ENCODE measurements around the gene MMP24.
A peak's percentile ranks its signal among the peaks of the same experiment; 100 is the strongest.

DNA sequence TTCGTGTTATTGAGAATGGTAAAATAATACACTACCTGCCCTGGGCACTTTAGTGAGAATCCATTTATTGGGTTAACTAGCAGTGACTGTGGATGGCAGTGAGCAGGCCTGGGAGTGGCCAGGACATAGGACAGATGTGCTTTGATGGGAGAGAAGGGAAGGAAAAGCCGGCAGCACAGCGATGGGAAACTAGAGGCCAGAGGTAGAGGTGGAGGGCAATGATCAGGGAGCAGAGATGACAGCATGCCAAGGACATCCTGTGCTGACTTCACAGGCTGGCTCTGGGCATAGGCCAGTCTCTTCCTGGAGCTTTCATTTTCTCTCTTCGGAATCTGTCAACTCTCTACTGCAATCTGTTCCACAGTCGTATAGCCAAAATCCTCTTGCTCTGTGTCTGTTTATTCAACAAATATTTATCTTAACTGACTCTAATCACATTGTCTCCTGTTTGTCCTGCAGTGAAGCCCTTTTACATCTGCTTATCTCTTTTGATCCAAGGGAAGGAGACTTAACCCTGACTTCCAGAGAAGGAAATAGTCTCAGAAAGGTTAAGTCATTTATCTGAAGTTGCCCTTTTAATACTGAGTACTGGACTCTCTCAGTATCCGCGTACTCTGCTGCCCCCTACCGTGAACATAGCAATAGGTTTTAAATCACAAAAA lies 18.4 kb upstream of the MMP24 start:
- TF ChIP-seq, protein P1, sequence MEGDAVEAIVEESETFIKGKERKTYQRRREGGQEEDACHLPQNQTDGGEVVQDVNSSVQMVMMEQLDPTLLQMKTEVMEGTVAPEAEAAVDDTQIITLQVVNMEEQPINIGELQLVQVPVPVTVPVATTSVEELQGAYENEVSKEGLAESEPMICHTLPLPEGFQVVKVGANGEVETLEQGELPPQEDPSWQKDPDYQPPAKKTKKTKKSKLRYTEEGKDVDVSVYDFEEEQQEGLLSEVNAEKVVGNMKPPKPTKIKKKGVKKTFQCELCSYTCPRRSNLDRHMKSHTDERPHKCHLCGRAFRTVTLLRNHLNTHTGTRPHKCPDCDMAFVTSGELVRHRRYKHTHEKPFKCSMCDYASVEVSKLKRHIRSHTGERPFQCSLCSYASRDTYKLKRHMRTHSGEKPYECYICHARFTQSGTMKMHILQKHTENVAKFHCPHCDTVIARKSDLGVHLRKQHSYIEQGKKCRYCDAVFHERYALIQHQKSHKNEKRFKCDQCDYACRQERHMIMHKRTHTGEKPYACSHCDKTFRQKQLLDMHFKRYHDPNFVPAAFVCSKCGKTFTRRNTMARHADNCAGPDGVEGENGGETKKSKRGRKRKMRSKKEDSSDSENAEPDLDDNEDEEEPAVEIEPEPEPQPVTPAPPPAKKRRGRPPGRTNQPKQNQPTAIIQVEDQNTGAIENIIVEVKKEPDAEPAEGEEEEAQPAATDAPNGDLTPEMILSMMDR (IDR thresholded peaks at IDR 0.05; ENCODE audit: low read length), result peak; percentile 88
- no peak for TF ChIP-seq EZH2 (IDR thresholded peaks at IDR 0.05; ENCODE audit: borderline replicate concordance, low read length)

Data from OCI-LY1 (cell line).